Measurements from ENCODE around the gene DNAAF5.
"Not testable (repeated sequence)": the region's sequence is repeated elsewhere in the genome, so short reads cannot be mapped to it uniquely, and the experiment has no call there.

DNAAF5 gene

DNA sequence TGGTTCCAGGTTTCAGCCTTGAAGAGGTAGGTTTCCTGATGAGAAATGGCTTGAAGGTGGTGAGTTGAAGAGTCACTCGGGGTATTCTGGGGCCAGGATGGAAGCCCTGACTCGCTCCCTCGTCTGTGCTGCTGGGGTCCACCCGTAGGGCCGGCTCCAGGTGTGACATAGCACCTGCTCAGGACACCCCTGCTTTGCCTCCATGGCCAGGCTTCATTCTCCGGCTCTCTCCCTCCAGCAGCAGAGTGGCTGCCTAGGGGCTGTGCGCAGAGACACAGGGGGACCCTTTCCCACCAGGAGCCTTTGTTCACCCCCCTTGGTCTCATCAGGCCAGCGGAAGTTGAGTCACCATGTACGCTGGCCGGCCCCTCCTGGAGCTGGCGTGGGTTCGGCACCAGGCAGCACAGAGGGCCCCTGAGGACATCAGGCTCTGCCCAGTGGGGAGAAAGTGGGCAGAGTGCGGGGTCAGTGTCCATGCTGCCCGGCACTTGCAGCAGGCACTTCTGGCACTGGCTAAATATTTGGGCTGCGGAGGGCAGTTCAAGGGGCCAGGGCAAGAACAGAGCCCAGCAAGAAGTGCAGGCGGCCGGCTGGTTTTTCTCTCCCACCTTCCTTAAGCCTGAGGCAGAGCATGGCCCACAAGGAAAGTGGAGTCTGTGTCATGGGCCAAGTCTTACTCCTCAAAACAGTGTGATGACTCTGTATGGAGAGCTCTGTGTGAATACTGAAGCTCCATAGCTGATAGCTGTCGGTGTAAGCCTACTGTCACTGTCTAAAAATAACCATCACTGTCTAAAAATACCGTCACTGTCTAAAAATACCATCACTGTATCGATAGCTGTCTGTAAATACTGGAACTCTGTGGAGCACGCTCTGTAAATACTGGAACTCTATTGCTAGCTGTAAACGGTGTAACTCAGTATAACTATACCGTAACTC lies 4.3 kb downstream of the DNAAF5 start:
- DNase-seq: no peak

DNA sequence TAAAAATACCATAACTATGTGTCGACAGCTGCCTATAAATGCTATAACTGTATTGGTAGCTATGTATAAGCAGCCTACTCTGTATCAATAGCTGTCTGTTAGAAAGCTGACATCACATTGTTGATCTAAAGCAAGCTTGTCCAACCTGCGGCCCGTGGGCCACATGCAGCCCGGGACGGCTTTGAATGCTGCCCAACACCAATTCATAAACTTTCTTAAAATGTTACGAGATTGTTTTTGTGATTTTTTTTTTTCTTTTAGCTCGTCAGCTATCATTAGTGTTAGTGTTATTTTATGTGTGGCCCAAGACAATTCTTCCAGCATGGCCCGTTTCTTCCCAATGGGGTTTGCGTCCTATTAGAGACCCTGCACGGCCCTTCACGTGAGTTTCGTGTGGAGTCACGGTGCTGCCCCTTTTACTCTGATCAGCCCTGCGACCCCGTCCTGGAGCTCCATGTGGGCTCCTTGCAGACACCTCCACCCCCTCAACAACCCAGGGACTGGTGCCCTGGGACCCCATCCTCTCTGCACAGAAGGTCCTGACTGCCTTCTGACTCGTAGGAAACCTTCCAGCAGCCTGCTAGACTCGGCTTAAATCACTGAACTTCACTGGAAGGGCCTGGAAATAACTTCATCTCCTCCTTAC lies 5.1 kb downstream of the DNAAF5 start:
- DNase-seq: no peak

DNA sequence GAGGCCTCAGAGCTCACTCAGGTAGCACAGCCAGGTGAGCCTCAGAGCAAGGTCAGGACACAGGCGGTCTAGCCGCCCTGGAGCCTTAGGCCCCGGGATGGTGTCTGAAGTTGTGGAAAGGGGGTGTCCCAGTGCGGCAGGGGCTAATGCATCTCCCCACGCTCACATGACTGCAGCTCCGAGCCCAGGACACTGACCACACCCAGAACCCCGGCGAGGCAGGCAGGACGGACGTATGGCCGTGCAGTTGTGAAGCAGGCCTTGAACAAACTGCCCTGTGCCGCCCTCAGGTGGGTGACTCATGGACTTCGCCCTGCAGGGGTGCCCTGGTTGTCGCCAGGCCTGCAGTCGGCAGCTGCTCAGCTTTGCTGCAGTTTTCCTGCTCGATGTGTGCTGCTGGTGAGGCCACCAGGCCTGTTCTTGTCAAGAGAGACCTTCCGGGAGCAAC lies 5.6 kb downstream of the DNAAF5 start:
- DNase-seq: peak; percentile 79

DNA sequence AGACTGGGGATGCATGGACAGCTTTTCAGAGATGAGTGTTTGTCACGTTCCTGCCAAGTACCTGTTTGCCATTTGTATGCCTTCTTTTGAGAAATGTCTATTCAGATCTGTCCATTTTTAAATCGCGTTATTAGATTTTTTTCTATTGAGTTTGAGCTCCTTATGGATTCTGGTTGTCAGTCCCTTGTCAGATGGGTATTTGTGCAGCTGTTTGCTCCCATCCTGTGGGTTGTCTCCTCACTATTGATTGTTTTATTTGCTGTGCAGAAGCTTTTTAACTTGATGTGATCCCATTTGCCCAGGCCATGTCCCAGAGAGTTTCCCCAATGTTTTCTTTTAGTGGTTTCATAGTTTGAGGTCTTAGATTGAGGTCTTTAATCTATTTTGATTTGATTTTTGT lies 6.1 kb downstream of the DNAAF5 start:
- no peak for DNase-seq

GRCh38 chr7:734214-734613 lies 7.7 kb downstream of the DNAAF5 start:
- DNase-seq: no peak

DNA sequence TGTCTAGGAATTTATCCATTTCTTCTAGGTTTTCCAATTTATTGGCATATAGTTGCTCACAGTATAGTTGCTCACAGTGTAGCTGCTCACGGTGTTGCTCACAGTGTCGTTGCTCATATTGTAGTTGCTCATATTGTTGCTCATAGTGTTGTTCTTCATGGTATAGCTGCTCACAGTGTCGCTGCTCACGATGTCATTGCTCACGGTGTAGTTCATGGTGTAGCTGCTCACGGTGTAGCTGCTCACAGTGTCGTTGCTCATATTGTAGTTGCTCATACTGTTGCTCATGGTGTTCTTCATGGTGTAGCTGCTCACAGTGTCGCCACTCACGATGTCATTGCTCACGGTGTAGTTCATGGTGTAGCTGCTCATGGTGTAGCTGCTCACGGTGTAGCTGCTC lies 8.3 kb downstream of the DNAAF5 start:
- no peak for DNase-seq

- DNase-seq: no peak
Observed at GRCh38 chr7:738241-738640, 11.7 kb downstream of the DNAAF5 start.

DNA sequence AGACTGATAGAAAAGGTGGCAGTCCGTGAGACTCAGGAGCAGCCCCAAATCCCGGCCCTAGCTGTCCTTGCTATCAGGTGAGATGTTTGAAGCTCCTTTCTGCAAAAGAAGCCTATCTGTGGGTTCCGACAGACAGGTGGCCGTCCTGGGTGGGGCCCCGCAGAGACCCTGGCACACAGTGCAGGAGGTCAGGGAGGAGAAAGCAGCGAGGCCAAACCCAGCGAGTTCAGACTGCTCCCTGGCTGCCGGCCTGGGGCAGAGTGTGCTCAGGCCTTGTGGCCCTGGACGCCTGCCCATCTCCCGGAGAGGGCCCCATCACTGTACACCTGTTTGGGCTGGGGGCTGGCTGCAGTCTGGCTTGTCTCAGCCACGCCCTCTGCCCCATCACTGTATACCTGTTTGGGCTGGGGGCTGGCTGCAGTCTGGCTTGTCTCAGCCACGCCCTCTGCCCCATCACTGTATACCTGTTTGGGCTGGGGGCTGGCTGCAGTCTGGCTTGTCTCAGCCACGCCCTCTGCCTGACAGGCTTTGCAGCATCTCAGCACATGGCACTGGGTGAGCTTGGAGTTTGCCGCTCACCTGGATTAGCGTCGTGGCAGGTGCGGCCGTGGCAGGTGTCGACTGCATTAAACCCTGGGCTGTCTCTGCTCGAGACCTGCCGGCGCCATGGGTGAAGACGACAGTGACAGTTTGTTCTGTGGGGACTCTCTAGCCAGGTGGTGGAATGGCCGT lies 12.4 kb downstream of the DNAAF5 start:
- no peak for DNase-seq

DNA sequence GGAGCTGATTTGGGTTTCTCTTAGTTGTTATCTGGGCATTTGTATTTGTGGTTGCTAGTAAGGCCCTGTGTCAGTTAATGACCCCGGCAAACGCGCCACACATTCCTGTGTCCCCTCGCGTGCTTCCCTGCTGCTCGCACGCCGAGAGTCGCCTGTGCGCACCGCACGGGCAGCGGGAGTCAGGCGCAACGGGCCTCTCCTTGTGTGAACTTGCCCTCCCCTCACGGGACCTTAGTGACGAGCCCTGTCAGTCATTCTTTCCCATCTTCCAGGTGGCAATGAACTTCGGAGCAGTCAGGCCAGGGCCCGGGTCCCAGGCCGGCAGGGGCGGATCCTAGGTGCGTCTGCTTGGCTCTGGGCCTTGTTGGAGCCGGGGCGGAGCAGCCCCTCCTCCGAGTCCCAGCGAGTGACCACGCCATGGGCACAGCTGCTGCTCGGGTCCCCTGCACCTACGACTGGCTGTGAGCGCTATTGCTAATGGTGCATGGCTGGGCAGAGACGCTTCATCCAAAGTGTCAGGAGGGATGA lies 13.0 kb downstream of the DNAAF5 start:
- DNase-seq: no peak

DNA sequence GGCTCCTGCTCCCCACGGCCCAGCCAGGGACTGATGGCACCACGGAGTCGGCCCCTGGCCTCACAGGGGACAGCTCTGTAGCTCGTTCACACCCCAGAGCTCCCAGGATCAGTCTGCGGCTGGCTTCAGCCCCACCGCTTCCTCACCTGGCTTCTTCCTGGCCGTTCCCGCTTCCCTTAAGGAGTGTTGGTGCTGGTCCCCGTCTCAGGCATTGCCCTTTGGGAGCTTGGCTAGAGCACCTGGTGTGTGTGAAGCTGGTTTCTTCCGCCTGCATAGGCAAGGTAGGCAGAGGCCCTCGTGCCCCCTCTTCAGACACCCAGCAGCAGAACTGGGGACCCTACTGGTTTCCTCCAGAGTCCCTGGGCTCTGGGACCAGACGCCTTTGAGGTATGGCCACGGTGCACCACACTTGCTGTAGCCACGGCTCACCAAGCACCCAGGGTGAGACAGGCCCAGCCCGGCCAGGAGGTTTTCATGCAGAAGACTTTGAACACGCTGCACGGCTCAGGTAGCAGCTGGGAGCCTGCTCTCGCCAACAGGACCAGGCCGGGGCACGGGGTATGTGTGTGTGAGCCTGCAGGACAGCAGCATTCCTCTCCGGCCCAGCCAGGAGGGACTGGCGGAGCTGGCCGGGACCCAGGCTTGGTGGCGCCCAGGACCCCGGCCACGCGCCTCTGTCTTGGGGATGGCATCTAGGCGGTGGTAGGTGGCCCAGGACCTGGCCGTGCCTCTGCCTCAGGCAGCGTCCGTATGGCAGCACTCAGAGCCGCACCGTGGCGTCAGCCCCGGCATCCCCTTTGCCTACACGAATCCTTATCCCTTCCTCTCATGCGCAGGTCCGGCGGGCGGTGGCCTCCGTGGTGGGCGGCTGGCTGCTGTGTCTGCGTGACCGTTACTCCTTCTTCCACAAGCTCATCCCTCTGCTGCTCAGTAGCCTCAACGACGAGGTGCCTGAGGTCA lies 13.8 kb downstream of the DNAAF5 start:
- no peak for DNase-seq

DNA sequence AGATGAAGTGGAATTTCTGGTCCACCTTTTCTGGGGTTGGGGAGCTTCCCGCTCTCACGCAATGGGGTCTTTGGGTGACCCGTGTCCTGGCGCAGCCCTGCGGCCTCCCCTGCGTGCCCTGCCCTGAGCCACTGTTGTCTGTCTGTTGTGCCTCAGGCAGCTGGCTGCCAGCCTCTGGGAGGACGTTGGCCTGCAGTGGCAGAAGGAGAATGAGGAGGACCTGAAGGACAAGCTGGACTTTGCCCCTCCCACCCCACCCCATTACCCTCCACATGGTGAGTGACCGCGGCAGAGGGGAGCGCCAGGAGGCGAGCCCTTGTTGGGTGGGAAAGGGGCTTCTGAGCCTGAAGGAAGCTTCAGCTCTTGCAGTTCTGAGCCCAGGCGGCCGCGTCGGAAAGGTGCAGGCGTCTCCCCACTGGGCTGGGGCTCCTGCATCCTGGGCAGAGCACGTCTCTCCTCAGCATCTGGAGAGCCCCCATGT lies 14.7 kb downstream of the DNAAF5 start:
- DNase-seq: no peak

- DNase-seq: no peak
Observed at GRCh38 chr7:741850-742249, 15.4 kb downstream of the DNAAF5 start.

GRCh38 chr7:742791-743190 lies 16.3 kb downstream of the DNAAF5 start:
- no peak for DNase-seq

- DNase-seq: not testable (repeated sequence)
Observed at GRCh38 chr7:743341-744127, 17.0 kb downstream of the DNAAF5 start.

GRCh38 chr7:744128-744520 lies 17.6 kb downstream of the DNAAF5 start:
- DNase-seq: not testable (repeated sequence)

- DNase-seq: no peak
Observed at GRCh38 chr7:744854-745430, 18.4 kb downstream of the DNAAF5 start.

GRCh38 chr7:745431-746154 lies 19.1 kb downstream of the DNAAF5 start:
- no peak for DNase-seq

DNA sequence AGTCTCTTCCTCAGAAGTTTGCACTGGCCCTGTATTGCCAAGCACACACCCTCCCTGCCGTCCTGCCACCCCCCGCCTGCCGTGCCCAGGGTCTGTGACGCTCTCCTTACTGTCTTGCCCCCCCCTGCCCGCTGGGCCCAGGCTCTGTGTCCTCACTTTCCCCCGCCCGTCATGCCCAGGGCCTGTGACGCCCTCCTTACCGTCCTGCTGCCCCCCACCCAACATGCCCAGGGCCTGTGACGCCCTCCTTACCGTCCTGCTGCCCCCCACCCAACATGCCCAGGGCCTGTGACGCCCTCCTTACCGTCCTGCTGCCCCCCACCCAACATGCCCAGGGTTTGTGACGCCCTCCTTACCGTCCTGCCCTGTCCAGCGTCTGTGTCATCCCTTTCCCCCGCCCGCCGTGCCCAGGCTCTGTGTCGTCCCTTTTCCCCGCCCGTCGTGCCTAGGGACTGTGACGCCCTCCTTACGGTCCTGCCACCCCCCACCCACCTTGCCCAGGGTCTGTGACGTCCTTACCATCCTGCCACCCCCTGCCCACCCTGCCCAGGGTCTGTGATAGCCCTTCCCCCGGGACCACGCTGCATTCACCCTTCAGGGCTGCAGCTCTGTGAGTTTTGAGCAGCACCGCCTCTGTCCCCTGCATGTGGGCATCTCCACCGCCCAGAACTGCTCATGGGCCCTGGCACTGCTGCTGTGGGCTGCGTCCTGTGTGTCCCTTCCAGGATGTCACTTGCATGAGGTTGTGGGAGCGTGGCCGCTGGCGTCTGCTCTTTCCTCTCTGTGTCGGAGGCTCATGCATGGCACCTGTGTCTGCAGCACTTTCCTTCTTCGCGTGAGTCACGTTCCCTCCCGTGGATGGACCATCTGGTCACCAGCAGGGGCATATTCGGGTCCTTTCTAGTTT lies 19.9 kb downstream of the DNAAF5 start:
- DNase-seq: no peak

- no peak for DNase-seq
Observed at GRCh38 chr7:747186-747585, 20.7 kb downstream of the DNAAF5 start.

Data from DMS79 (cell line).